Left colon (tissue), 2 donors: ENCODE data around the gene RUFY4. TPM values are rescaled to one million over a fixed set of nuclear protein-coding genes. Genes with fewer than 3 reads are reported as not detected.
A peak's percentile ranks its signal among the peaks of the same experiment; 100 is the strongest.
"Not testable (repeated sequence)": the region's sequence is repeated elsewhere in the genome, so short reads cannot be mapped to it uniquely, and the experiment has no call there.

Experiments
- ATAC-seq: fragments of 200-7000 bp; cut with Tn5 transposase; one replicate; pipeline ENCODE4 v1.9.1; 2020; ENCODE audit warnings: mild to moderate bottlenecking, moderate library complexity
- DNase-seq, 2 donors: peaks; one replicate each; pipeline ENCODE4 v3.0.0-alpha.2; 2020
- intact Hi-C, 2 donors: fragments of 100-400 bp; cut with DNase I in 1 of 2; cut with micrococcal nuclease in 1 of 2; formaldehyde crosslinking; loops; one replicate each; pipeline versions ENCODE4 v1.11.2 to v1.14.0; 2022; cut with DNase I, micrococcal nuclease
- long read RNA-seq: library from polyadenylated mRNA; unstranded; transcript quantifications from one replicate; pipeline ENCODE4 v2.0.0, GENCODE V29; 2021
- total RNA-seq, 2 donors: library from RNA; stranded (reverse); fragmentation: NEBNext Ultra II Directional; extraction: Animal tissue kit (Norgen Biotek cat#: 25700); gene quantifications; one replicate each; pipeline ENCODE4 v1.2.1, GENCODE V29; 2021
- donor health status: DM: no; HTN: no; CAD: no.
- donor health status: DM: yes; HTN: yes; CAD: no.

The RUFY4 gene
- total RNA-seq, result under 1 TPM; 0.28 to 0.76 TPM
- long read RNA-seq, result 0 reads

GRCh38 chr2:218068721-218069334 lies at the start of gene RUFY4:
TSS of gene RUFY4 (plus strand) at chr2:218069253. CDS start at chr2:218070606, 1,353 bp downstream.
- DNase-seq (peak; percentile 54 to 55), ATAC-seq (peak; percentile 92)
- intact Hi-C loops, result not testable (repeated sequence)

GRCh38 chr2:218019411-218020060 lies 49.5 kb upstream of the RUFY4 start:
- no peak for DNase-seq

GRCh38 chr2:218020281-218020680 lies 48.8 kb upstream of the RUFY4 start:
- ATAC-seq (no peak), DNase-seq (no peak)
- intact Hi-C loops, result no loop called here

More at GRCh38 chr2:218019411-218020060, 49.5 kb upstream of the RUFY4 start:
- no peak for ATAC-seq
- intact Hi-C loops, result no loop called here

GRCh38 chr2:218020966-218021535 lies 48.0 kb upstream of the RUFY4 start:
- DNase-seq (no peak), ATAC-seq (no peak)
- intact Hi-C loops, result no loop called here

- ATAC-seq, result no peak
- intact Hi-C loops, result no loop called here
- peak in 1 of 2 donors; percentile 19 for DNase-seq
These were observed 47.4 kb upstream of the RUFY4 start for GRCh38 chr2:218021536-218022071.

- DNase-seq (peak in 1 of 2 donors; percentile 8), ATAC-seq (no peak)
- intact Hi-C loops, result no loop called here
These were observed 46.8 kb upstream of the RUFY4 start for GRCh38 chr2:218022131-218022850.

GRCh38 chr2:218022851-218023530 lies 46.1 kb upstream of the RUFY4 start:
- ATAC-seq, result no peak
- intact Hi-C loops, result no loop called here
- peak in 1 of 2 donors; percentile 12 for DNase-seq

GRCh38 chr2:218023636-218024035 lies 45.4 kb upstream of the RUFY4 start:
- DNase-seq (peak in 1 of 2 donors; percentile 14), ATAC-seq (no peak)
- intact Hi-C loops, result no loop called here

GRCh38 chr2:218024336-218024735 lies 44.7 kb upstream of the RUFY4 start:
- intact Hi-C loops, result no loop called here

GRCh38 chr2:218024871-218025270 lies 44.2 kb upstream of the RUFY4 start:
- ATAC-seq (no peak), DNase-seq (peak in 1 of 2 donors; percentile 5)
- intact Hi-C loops, result no loop called here

More at GRCh38 chr2:218024336-218024735, 44.7 kb upstream of the RUFY4 start:
- ATAC-seq, result no peak
- DNase-seq, result peak in 1 of 2 donors; percentile 5

- ATAC-seq, result no peak
- intact Hi-C loops, result no loop called here
- no peak for DNase-seq
These were observed 42.8 kb upstream of the RUFY4 start for GRCh38 chr2:218026244-218026643.

- ATAC-seq (no peak), DNase-seq (no peak)
- intact Hi-C loops, result no loop called here
These were observed 42.2 kb upstream of the RUFY4 start for GRCh38 chr2:218026676-218027425.

- ATAC-seq (no peak), DNase-seq (no peak)
- intact Hi-C loops, result no loop called here
These were observed 41.4 kb upstream of the RUFY4 start for GRCh38 chr2:218027426-218028188.

- ATAC-seq (no peak), DNase-seq (no peak)
- intact Hi-C loops, result no loop called here
These were observed 40.9 kb upstream of the RUFY4 start for GRCh38 chr2:218028189-218028495.

- ATAC-seq (no peak), DNase-seq (no peak)
- intact Hi-C loops, result no loop called here
These were observed 40.3 kb upstream of the RUFY4 start for GRCh38 chr2:218028562-218029348.
